ENCODE results near the gene PRORP. TPM values are rescaled to one million over a fixed set of nuclear protein-coding genes. Genes with fewer than 3 reads are reported as not detected.
A peak's percentile ranks its signal among the peaks of the same experiment; 100 is the strongest.
"Not testable (repeated sequence)": the region's sequence is repeated elsewhere in the genome, so short reads cannot be mapped to it uniquely, and the experiment has no call there.

PRORP gene
- total and polyA plus RNA-seq, 4 donors: 23.2 to 43.5 (median 23.5) TPM

DNA sequence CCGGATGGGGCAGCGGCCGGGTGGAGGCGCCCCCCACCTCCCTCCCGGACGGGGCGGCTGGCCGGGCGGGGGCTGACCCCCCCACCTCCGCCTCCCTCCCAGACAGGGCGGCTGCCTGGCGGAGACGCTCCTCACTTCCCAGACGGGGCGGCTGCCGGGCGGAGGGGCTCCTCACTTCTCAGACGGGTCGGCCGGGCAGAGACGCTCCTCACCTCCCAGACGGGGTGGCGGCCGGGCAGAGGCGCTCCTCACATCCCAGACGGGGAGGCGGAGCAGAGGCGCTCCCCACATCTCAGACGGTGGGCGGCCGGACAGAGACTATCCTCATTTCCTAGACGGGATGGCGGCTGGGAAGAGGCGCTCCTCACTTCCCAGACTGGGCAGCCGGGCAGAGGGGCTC, 30.2 kb downstream of the PRORP start:
- not testable (repeated sequence) for H3K9me3 ChIP-seq (ENCODE audit: control insufficient read depth, insufficient read depth, low read length); H3K4me3 ChIP-seq (ENCODE audit: low read depth, low read length); H3K4me1 ChIP-seq (ENCODE audit: control insufficient read depth, insufficient read depth, low read length); H3K27ac ChIP-seq (ENCODE audit: low read depth, low read length); H3K27me3 ChIP-seq (ENCODE audit: control insufficient read depth, insufficient read depth, low read length); DNase-seq (ENCODE audit: low read depth in 4 of 6, low spot score in 6 of 6); H3K36me3 ChIP-seq (ENCODE audit: control insufficient read depth, insufficient read depth, low read length)
- 97% methylated on average over 13 of the region's 35 CpGs for whole genome bisulfite sequencing (ENCODE audit: insufficient coverage)

DNA sequence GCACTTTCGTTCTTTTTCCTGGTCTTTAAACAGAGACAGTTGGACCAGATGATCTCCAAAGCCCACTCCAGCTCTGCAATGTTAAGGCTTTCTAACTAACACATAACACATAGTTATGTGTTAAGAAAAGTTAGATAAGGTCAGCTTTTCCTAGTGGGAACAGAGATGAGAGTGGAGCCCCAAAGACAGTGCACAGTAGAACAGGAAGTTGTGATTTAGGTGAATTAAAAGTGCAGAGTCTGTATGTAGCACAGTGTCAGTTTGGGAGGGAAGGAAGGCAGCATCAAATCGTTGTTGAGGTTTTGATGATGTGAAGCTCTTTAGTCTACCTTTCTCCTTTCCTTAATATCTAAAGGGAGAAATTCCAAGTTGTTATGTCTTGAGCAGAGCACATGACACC, 31.7 kb downstream of the PRORP start:
- Histone ChIP-seq H3K9me3 (ENCODE audit: control insufficient read depth, insufficient read depth, low read length) (no peaks in the 10 kb centered on the region), H3K27ac (ENCODE audit: low read depth, low read length) (no peak overlapping the region), H3K4me3 (ENCODE audit: low read depth, low read length) (no peak overlapping the region), H3K36me3 (ENCODE audit: control insufficient read depth, insufficient read depth, low read length) (peaks cover 3% of the 10 kb centered on the region), H3K27me3 (ENCODE audit: control insufficient read depth, insufficient read depth, low read length) (no peaks in the 10 kb centered on the region), H3K4me1 (ENCODE audit: control insufficient read depth, insufficient read depth, low read length) (no peaks in the 10 kb centered on the region)
- WGBS (ENCODE audit: insufficient coverage): no CpG with 5 or more reads among the region's 2 CpGs
- no peak for DNase-seq (ENCODE audit: low read depth in 4 of 6, low spot score in 6 of 6)

DNA sequence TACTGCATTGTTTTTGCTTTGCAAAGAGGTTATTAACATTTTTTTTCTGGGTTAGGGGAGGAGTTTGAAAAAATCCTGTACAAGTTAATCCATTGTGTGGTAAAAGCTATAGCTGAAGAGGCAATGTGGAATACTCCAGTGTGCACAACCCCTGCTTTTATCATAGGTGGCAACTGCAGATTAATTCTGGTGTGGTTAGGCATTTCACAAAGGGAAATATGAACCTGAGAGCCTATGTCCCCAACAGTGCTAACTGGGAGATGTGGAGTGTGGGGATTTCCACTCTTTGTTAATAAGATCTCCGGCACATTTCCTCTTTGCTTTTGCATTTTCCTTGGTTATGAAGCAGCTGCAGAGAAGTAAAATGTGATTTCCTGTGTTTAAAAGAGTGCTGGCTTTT, 33.6 kb downstream of the PRORP start:
- Histone ChIP-seq H3K4me3 (ENCODE audit: low read depth, low read length) (no peak overlapping the region), H3K27ac (ENCODE audit: low read depth, low read length) (no peak overlapping the region)
- DNase-seq (ENCODE audit: low read depth in 4 of 6, low spot score in 6 of 6): peak in 1 of 6 donors; percentile 5

DNA sequence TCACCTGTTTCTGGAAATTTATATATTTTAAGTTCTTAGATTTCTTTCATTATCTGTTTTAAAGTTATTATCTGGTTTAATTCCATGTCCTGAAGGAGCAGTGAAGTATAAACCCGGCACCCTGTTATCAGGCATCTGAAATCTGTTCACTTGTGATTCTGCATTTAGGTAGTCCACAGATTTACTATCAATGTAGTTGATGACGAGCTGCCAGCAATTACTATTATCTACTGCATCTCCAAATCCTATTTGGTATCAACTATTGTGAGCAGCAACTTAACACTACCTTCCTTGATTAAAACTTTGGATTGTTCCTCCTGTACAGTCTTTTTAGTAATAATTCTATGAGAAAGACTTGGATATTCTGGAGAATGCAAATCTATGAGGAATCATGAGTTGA, 36.1 kb downstream of the PRORP start:
- no peak overlapping the region for H3K4me3 ChIP-seq (ENCODE audit: low read depth, low read length)
- H3K27me3 ChIP-seq (ENCODE audit: control insufficient read depth, insufficient read depth, low read length): no peaks in the 10 kb centered on the region
- no peak for DNase-seq (ENCODE audit: low read depth in 4 of 6, low spot score in 6 of 6)
- no peaks in the 10 kb centered on the region for H3K9me3 ChIP-seq (ENCODE audit: control insufficient read depth, insufficient read depth, low read length)
- H3K4me1 ChIP-seq (ENCODE audit: control insufficient read depth, insufficient read depth, low read length): no peaks in the 10 kb centered on the region
- no peaks in the 10 kb centered on the region for H3K36me3 ChIP-seq (ENCODE audit: control insufficient read depth, insufficient read depth, low read length)
- WGBS (ENCODE audit: insufficient coverage): no CpG with 5 or more reads among the region's 2 CpGs
- no peak overlapping the region for H3K27ac ChIP-seq (ENCODE audit: low read depth, low read length)

More for the DNA sequence above, 33.6 kb downstream of the PRORP start:
- Histone ChIP-seq H3K4me1 (ENCODE audit: control insufficient read depth, insufficient read depth, low read length) (no peaks in the 10 kb centered on the region), H3K36me3 (ENCODE audit: control insufficient read depth, insufficient read depth, low read length) (peaks cover 3% of the 10 kb centered on the region), H3K27me3 (ENCODE audit: control insufficient read depth, insufficient read depth, low read length) (no peaks in the 10 kb centered on the region), H3K9me3 (ENCODE audit: control insufficient read depth, insufficient read depth, low read length) (no peaks in the 10 kb centered on the region)
- no CpG with 5 or more reads among the region's 1 CpG for WGBS (ENCODE audit: insufficient coverage)

DNA sequence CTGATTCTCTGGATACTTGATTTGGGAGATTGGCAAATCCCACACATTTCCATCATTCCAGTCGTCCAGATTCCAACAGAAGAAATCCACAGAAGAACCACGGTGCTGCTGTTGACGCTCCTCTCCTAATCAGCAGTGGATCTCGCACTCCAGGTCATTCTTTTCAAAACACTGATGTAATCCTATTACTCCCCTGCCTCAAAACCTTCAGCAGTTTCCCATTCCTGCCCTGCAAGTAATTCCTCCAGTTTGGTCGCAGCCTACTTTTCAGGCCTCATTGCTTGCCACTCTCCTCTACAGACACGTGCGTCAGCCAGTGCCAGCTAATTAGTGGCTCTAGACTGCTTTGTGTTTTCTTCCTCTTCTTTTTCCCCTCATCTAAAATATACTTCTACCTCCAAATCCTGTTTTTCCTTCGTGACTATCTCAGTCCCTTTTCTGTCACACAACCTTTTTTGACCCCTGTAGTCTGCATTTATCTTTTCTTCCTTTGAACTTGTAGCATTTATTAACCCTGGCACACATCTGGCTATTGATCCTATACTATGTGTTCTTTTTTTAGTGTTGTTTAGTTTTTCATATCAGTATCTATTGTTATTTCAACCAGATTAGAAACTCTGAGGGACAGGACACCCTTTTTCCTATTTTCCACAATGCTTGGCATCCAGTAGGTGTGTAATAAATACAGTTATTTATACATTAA, 36.8 kb downstream of the PRORP start:
- H3K4me1 ChIP-seq (ENCODE audit: control insufficient read depth, insufficient read depth, low read length): no peaks in the 10 kb centered on the region
- H3K27ac ChIP-seq (ENCODE audit: low read depth, low read length): no peak overlapping the region
- 86% methylated on average over 8 of the region's 8 CpGs for WGBS (ENCODE audit: insufficient coverage)
- H3K4me3 ChIP-seq (ENCODE audit: low read depth, low read length): no peak overlapping the region
- DNase-seq (ENCODE audit: low read depth in 4 of 6, low spot score in 6 of 6): peak in 1 of 6 donors; percentile 7
- no peaks in the 10 kb centered on the region for H3K27me3 ChIP-seq (ENCODE audit: control insufficient read depth, insufficient read depth, low read length)
- H3K9me3 ChIP-seq (ENCODE audit: control insufficient read depth, insufficient read depth, low read length): no peaks in the 10 kb centered on the region
- H3K36me3 ChIP-seq (ENCODE audit: control insufficient read depth, insufficient read depth, low read length): no peaks in the 10 kb centered on the region

DNA sequence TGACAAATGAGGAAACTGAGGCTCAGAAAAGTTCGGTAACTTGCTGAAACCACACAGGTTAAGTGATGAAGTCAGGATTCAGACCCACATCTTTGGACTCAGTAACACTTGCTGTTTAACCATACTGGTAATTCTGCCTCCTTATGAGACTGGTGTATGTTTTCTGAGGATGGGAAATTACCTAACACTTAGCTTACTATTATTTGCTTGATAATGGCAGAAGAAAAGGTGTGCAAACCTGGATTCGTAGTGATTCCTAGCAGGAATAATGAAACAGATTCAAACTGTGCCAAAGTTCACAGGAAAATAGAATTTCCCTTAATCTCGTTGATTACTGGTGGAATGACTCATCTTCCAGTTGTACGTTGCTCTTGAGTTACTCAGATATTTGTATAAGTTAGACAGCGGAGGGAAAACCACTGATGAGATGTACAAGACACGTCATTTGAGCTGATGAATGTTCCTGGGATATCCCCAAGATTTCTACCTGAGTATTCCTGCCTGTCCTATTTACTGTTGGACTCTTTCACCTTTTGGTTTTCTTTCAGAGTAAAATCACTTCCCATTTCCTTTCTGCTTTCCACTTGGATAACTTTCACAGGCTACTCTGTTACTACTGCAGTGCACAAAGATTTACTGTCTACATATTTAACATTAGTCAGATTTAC, 37.5 kb downstream of the PRORP start:
- H3K9me3 ChIP-seq (ENCODE audit: control insufficient read depth, insufficient read depth, low read length): no peaks in the 10 kb centered on the region
- no peak overlapping the region for H3K27ac ChIP-seq (ENCODE audit: low read depth, low read length)
- 89% methylated on average over 6 of the region's 6 CpGs for WGBS (ENCODE audit: insufficient coverage)
- DNase-seq (ENCODE audit: low read depth in 4 of 6, low spot score in 6 of 6): no peak
- no peaks in the 10 kb centered on the region for H3K27me3 ChIP-seq (ENCODE audit: control insufficient read depth, insufficient read depth, low read length)
- no peaks in the 10 kb centered on the region for H3K36me3 ChIP-seq (ENCODE audit: control insufficient read depth, insufficient read depth, low read length)
- no peaks in the 10 kb centered on the region for H3K4me1 ChIP-seq (ENCODE audit: control insufficient read depth, insufficient read depth, low read length)
- H3K4me3 ChIP-seq (ENCODE audit: low read depth, low read length): no peak overlapping the region

DNA sequence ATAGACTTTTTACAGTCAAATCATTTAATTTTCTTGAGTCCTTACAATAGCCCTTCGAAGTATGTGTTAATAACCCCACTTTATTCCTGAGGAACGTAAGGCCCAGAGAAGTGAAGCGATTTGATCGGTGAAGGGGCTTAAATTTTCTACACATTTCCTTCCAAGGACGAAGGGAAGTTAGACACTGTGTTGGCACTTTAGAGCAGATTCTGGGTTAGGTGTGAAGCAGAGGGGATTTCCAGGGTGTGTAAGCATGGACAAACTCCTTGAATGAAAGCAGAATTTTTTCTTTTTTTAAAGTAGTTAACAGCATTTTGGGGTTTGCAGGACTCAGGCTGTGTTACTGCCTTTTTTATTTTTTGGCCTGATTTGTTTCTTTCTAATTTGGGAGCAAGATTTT, 38.9 kb downstream of the PRORP start:
- Histone ChIP-seq H3K9me3 (ENCODE audit: control insufficient read depth, insufficient read depth, low read length) (no peaks in the 10 kb centered on the region), H3K4me3 (ENCODE audit: low read depth, low read length) (no peak overlapping the region), H3K27me3 (ENCODE audit: control insufficient read depth, insufficient read depth, low read length) (no peaks in the 10 kb centered on the region), H3K36me3 (ENCODE audit: control insufficient read depth, insufficient read depth, low read length) (no peaks in the 10 kb centered on the region), H3K27ac (ENCODE audit: low read depth, low read length) (no peak overlapping the region), H3K4me1 (ENCODE audit: control insufficient read depth, insufficient read depth, low read length) (no peaks in the 10 kb centered on the region)
- no CpG with 5 or more reads among the region's 5 CpGs for WGBS (ENCODE audit: insufficient coverage)
- no peak for DNase-seq (ENCODE audit: low read depth in 4 of 6, low spot score in 6 of 6)

DNA sequence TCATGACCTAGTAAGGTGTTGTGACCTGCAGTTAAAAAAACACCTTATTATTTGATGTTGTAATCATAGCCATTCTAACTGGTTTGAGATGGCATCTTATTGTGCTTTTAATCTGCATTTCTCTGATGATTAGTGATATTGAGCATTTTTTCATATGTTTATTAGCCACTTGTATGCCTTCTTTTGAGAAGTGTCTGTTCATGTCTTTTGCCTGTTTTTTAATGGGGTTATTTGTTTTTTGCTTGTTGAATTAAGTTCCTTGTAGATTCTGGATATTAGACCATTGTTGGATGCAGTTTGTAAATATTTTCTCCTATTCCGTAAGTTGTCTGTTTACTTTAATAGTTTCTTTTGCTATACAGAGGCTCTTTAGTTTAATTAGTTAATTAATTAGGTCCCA, 41.0 kb downstream of the PRORP start:
- WGBS (ENCODE audit: insufficient coverage): no CpG with 5 or more reads among the region's 1 CpG
- no peak overlapping the region for H3K4me3 ChIP-seq (ENCODE audit: low read depth, low read length)
- DNase-seq (ENCODE audit: low read depth in 4 of 6, low spot score in 6 of 6): no peak

DNA sequence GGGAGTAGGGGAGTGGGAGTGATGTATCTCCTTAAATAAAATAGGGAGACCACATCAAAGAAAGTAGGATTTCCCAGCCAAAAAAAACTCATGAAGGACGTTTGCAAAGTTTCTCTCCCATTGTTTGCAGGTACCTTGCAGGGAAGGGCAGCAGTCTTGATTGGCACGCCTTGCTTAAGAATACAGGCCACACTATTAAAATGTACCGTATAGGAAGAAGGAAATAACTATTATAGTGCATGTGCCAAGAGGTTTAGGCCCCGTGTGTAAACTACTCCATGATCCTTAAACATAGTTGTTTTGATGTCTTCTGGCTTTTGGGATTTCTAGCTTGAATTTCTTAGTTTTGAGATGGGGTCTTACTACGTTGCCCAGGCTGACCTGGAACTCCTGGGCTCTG, 42.5 kb downstream of the PRORP start:
- Histone ChIP-seq H3K4me3 (ENCODE audit: low read depth, low read length) (no peak overlapping the region), H3K36me3 (ENCODE audit: control insufficient read depth, insufficient read depth, low read length) (no peaks in the 10 kb centered on the region), H3K27ac (ENCODE audit: low read depth, low read length) (no peak overlapping the region), H3K9me3 (ENCODE audit: control insufficient read depth, insufficient read depth, low read length) (no peaks in the 10 kb centered on the region), H3K27me3 (ENCODE audit: control insufficient read depth, insufficient read depth, low read length) (no peaks in the 10 kb centered on the region), H3K4me1 (ENCODE audit: control insufficient read depth, insufficient read depth, low read length) (no peaks in the 10 kb centered on the region)
- DNase-seq (ENCODE audit: low read depth in 4 of 6, low spot score in 6 of 6): no peak
- WGBS (ENCODE audit: insufficient coverage): 75% methylated on average over 1 of the region's 5 CpGs

More for the DNA sequence above, 41.0 kb downstream of the PRORP start:
- Histone ChIP-seq H3K27me3 (ENCODE audit: control insufficient read depth, insufficient read depth, low read length) (no peaks in the 10 kb centered on the region), H3K4me1 (ENCODE audit: control insufficient read depth, insufficient read depth, low read length) (no peaks in the 10 kb centered on the region), H3K9me3 (ENCODE audit: control insufficient read depth, insufficient read depth, low read length) (no peaks in the 10 kb centered on the region), H3K36me3 (ENCODE audit: control insufficient read depth, insufficient read depth, low read length) (no peaks in the 10 kb centered on the region), H3K27ac (ENCODE audit: low read depth, low read length) (no peak overlapping the region)

DNA sequence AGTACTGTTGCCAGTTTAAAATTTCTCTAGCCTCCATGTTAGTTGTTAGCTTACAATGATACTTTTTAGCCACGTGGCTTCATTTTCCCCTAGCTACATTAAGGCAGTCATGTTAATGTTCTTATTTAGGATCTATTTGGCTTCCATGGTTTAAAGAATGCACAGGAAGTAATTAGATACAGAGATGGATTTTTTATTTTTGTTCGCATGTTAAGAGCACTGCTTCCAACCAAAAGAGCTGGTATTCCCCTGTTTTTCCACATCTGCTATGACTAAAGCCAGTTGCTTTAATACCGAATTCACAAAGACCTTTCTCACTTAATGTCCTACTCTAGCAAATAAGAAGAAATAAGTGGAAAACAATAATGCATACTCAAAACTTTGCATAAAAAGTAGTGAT, 45.1 kb downstream of the PRORP start:
- Histone ChIP-seq H3K27ac (ENCODE audit: low read depth, low read length) (no peak overlapping the region), H3K9me3 (ENCODE audit: control insufficient read depth, insufficient read depth, low read length) (no peaks in the 10 kb centered on the region), H3K36me3 (ENCODE audit: control insufficient read depth, insufficient read depth, low read length) (peaks cover 4% of the 10 kb centered on the region), H3K4me3 (ENCODE audit: low read depth, low read length) (no peak overlapping the region), H3K4me1 (ENCODE audit: control insufficient read depth, insufficient read depth, low read length) (no peaks in the 10 kb centered on the region), H3K27me3 (ENCODE audit: control insufficient read depth, insufficient read depth, low read length) (no peaks in the 10 kb centered on the region)
- DNase-seq (ENCODE audit: low read depth in 4 of 6, low spot score in 6 of 6): no peak
- no CpG with 5 or more reads among the region's 3 CpGs for WGBS (ENCODE audit: insufficient coverage)

All from spinal cord (tissue), 10 donors.